GM12878 (cell line): ENCODE measurements around the gene PILRB. TPM values are rescaled to one million over a fixed set of nuclear protein-coding genes. Genes with fewer than 3 reads are reported as not detected.
"Not testable (repeated sequence)": the region's sequence is repeated elsewhere in the genome, so short reads cannot be mapped to it uniquely, and the experiment has no call there.

Source experiments
- ATAC-seq: fragments of 200-7000 bp; cut with Tn5 transposase; 3 replicates; pipeline ENCODE4 v1.9.1; 2020; ENCODE audit warnings: mild to moderate bottlenecking, moderate library complexity
- BruUV-seq: library from RNA; stranded (reverse); fragments of 400-500 nt; replicated peaks from 2 replicates; lab custom pipeline; 2021; lab: Mats Ljungman, UMichigan
- CTCF ChIA-PET: fragments of 300-600 bp; sonication (Branson Sonifier 250); formaldehyde crosslinking; extraction: SDS; loops from one replicate; lab custom pipeline; 2021; ENCODE audit warnings: inconsistent platforms; lab: Yijun Ruan, JAX
- POLR2A ChIA-PET: fragments of 350-600 bp; formaldehyde crosslinking; extraction: SDS; loops from one replicate; lab custom pipeline; 2021; ENCODE audit warnings: inconsistent platforms; lab: Charles Lee
- RAD21 ChIA-PET: fragments of 300-600 bp; sonication (Branson Sonifier 250); formaldehyde crosslinking; loops from one replicate; lab custom pipeline; 2023; ENCODE audit warnings: antibody characterized with exemption; ENCODE audit not compliant: unreplicated experiment; lab: Charles Lee
- SMC1A ChIA-PET: fragments of 300-600 bp; sonication (Branson Sonifier 250); formaldehyde crosslinking; loops from one replicate; lab custom pipeline; 2023; ENCODE audit not compliant: unreplicated experiment, uncharacterized antibody; lab: Charles Lee
- DNase-seq: peaks from one replicate; pipeline ENCODE4 v3.0.0-alpha.2; 2011; ENCODE audit warnings: low read depth, low spot score
- FAIRE-seq: peaks from 3 replicates; lab custom pipeline; 2011; peaks lifted over from hg19 to GRCh38; lab: Jason Lieb, UNC
- H2AFZ ChIP-seq: 2 replicates; pipeline ENCODE4 v1.6.0; 2011; ENCODE audit warnings: low read depth, low read length, control low read depth; ENCODE audit not compliant: control insufficient read depth
- H3K27ac ChIP-seq: 2 replicates; pipeline ENCODE4 v1.5.1; 2011; ENCODE audit warnings: control low read depth; ENCODE audit not compliant: control insufficient read depth, insufficient read depth
- H3K27me3 ChIP-seq, 2 experiments: replicated peaks in 1 of 2; 2 replicates each; pipeline versions ENCODE4 v1.6.0 to v1.6.1; 2011; ENCODE audit warnings: low read length in 1 of 2; ENCODE audit not compliant: control insufficient read depth in 2 of 2, insufficient read depth in 2 of 2
- H3K36me3 ChIP-seq, 2 experiments: 2 replicates each; pipeline ENCODE4 v1.5.1; 2011; ENCODE audit warnings: low read length in 1 of 2; ENCODE audit not compliant: control insufficient read depth in 2 of 2, insufficient read depth in 2 of 2
- H3K4me1 ChIP-seq: 2 replicates; pipeline ENCODE4 v1.6.1; 2011; ENCODE audit warnings: mild to moderate bottlenecking, low read length, moderate library complexity, mixed read lengths; ENCODE audit not compliant: control insufficient read depth, insufficient read depth
- H3K4me2 ChIP-seq: 2 replicates; pipeline ENCODE4 v1.6.0; 2011; ENCODE audit warnings: control low read depth; ENCODE audit not compliant: control insufficient read depth, insufficient read depth
- H3K4me3 ChIP-seq: fragments of 200-600 bp; sonication (generic); 2 replicates; pipeline ENCODE4 v1.5.1; 2016
- H3K79me2 ChIP-seq: 2 replicates; pipeline ENCODE4 v1.6.0; 2011; ENCODE audit warnings: low read length; ENCODE audit not compliant: control insufficient read depth, insufficient read depth
- H3K9ac ChIP-seq: 2 replicates; pipeline ENCODE4 v1.8.0; 2011; ENCODE audit warnings: low read length, control low read depth, mixed read lengths; ENCODE audit not compliant: control insufficient read depth, insufficient read depth
- H3K9me3 ChIP-seq: replicated peaks from 3 replicates; pipeline ENCODE4 v1.5.1; 2011; ENCODE audit warnings: mild to moderate bottlenecking, low read length; ENCODE audit not compliant: control insufficient read depth, insufficient read depth
- H4K20me1 ChIP-seq: 2 replicates; pipeline ENCODE4 v1.6.0; 2011; ENCODE audit not compliant: control insufficient read depth, insufficient read depth
- BCL3 ChIP-seq: IDR thresholded peaks from 2 replicates; pipeline ENCODE4 v1.6.1; 2011; ENCODE audit warnings: borderline replicate concordance, low read depth, mild to moderate bottlenecking, moderate library complexity, low read length; ENCODE audit not compliant: insufficient read depth, poor library complexity, severe bottlenecking
- DPF2 ChIP-seq: fragments of 450-650 bp; IDR thresholded peaks from 2 replicates; pipeline ENCODE4 v1.6.1; 2017; ENCODE audit warnings: mild to moderate bottlenecking
- EED ChIP-seq: sonication (generic); IDR thresholded peaks from 2 replicates; pipeline ENCODE4 v1.6.1; 2016; ENCODE audit warnings: antibody characterized with exemption, low read depth
- EP300 ChIP-seq, 2 experiments: fragments of 150-350 bp in 1 of 2; IDR thresholded peaks; 2 replicates each; pipeline ENCODE4 v1.6.1; 2011 to 2012; ENCODE audit warnings: low read depth in 2 of 2, low read length in 2 of 2, borderline replicate concordance in 1 of 2, improper control_type of control experiment in 1 of 2, inconsistent platforms in 1 of 2; ENCODE audit not compliant: control insufficient read depth in 1 of 2
- FOXK2 ChIP-seq: fragments of 450-650 bp; IDR thresholded peaks from 2 replicates; pipeline ENCODE4 v1.6.1; 2017; ENCODE audit warnings: mild to moderate bottlenecking, moderate library complexity
- HDAC6 ChIP-seq: fragments of 200-600 bp; sonication (generic); IDR thresholded peaks from one replicate; pipeline ENCODE4 v1.8.0; 2017; ENCODE audit warnings: antibody characterized with exemption; ENCODE audit not compliant: unreplicated experiment
- IKZF1 ChIP-seq: fragments of 450-650 bp; conservative IDR thresholded peaks from 2 replicates; pipeline ENCODE4 v1.6.1; 2017; ENCODE audit warnings: antibody characterized with exemption, mild to moderate bottlenecking
- IKZF2 ChIP-seq, 2 experiments: fragments of 450-650 bp; IDR thresholded peaks; 2 replicates each; pipeline ENCODE4 v1.6.1; 2017; ENCODE audit warnings: mild to moderate bottlenecking in 2 of 2, moderate library complexity in 2 of 2
- MTA2 ChIP-seq: fragments of 450-650 bp; IDR thresholded peaks from 2 replicates; pipeline ENCODE4 v1.6.1; 2016; ENCODE audit warnings: low read depth, mild to moderate bottlenecking, moderate library complexity
- NBN ChIP-seq: fragments of 450-650 bp; IDR thresholded peaks from 2 replicates; pipeline ENCODE4 v1.6.1; 2016
- NR2F1 ChIP-seq: fragments of 450-650 bp; conservative IDR thresholded peaks from 2 replicates; pipeline ENCODE4 v1.6.1; 2017; ENCODE audit warnings: mild to moderate bottlenecking
- PAX5 ChIP-seq: IDR thresholded peaks from 2 replicates; pipeline ENCODE4 v1.6.1; 2011; ENCODE audit warnings: low read depth, low read length, borderline replicate concordance
- RB1 ChIP-seq: fragments of 450-650 bp; formaldehyde crosslinking; IDR thresholded peaks from 2 replicates; pipeline ENCODE4 v1.6.1; 2017; ENCODE audit warnings: mild to moderate bottlenecking, borderline replicate concordance
- RELB ChIP-seq: fragments of 450-650 bp; IDR thresholded peaks from 2 replicates; pipeline ENCODE4 v1.6.1; 2017; ENCODE audit warnings: low read depth, mild to moderate bottlenecking, moderate library complexity
- SMARCA5 ChIP-seq: fragments of 450-650 bp; IDR thresholded peaks from 2 replicates; pipeline ENCODE4 v1.6.1; 2017; ENCODE audit warnings: mild to moderate bottlenecking
- TBL1XR1 ChIP-seq: IDR thresholded peaks from 2 replicates; pipeline ENCODE4 v1.6.1; 2012; ENCODE audit warnings: low read depth, low read length, improper control_type of control experiment
- TCF12 ChIP-seq: IDR thresholded peaks from 2 replicates; pipeline ENCODE4 v1.6.1; 2011; ENCODE audit warnings: low read depth, mild to moderate bottlenecking, low read length
- TCF7 ChIP-seq: IDR thresholded peaks from 2 replicates; pipeline ENCODE4 v1.6.1; 2014; ENCODE audit warnings: antibody characterized with exemption, borderline replicate concordance
- ZBED1 ChIP-seq: IDR thresholded peaks from 2 replicates; pipeline ENCODE4 v1.6.1; 2016; ENCODE audit warnings: borderline replicate concordance
- WGBS: methylation state at CpG from one replicate; pipeline ENCODE4 v1.1.6; 2016; ENCODE audit warnings: low lambda C conversion rate; ENCODE audit not compliant: insufficient replicate concordance, insufficient coverage; ENCODE audit errors: missing lambda C conversion rate; 5-methylcytosine and 5-hydroxymethylcytosine counted together
- in situ Hi-C: fragments of 300-500 bp; cut with MboI; formaldehyde crosslinking; loops from 9 replicates; pipeline ENCODE4 v1.14.3; 2018; ENCODE audit warnings: mixed read lengths
- intact Hi-C: fragments of 100-400 bp; cut with micrococcal nuclease; formaldehyde crosslinking; loops from one replicate; pipeline ENCODE4 v1.14.2; 2022; ENCODE audit not compliant: unreplicated experiment
- polyA plus RNA-seq, 11 experiments: library from polyadenylated mRNA; depleted of rRNA in 4 of 11; unstranded in 6 of 11; stranded (reverse) in 5 of 11; fragments of >200 nt; fragmentation: Nextera tagmentation in 4 of 11; fragmentation: Illumina TruSeq in 1 of 11; extraction: Ambion mirVana in 4 of 11; extraction: Trizol in 1 of 11; gene quantifications; 1 replicate in 1 of 11; 2 replicates in 10 of 11; pipeline versions ENCODE4 v1.2.1 to v1.2.3, GENCODE V29; 2011 to 2016; ENCODE audit warnings: inconsistent platforms in 2 of 11, missing spikeins in 2 of 11, low read depth in 1 of 11
- total RNA-seq, 4 experiments: library from RNA; depleted of rRNA in 3 of 4; stranded (reverse); fragments of >200 nt in 3 of 4; fragmentation: Illumina TruSeq in 1 of 4; extraction: Trizol in 1 of 4; gene quantifications; 2 replicates each; pipeline versions ENCODE4 v1.2.1 to v1.2.3, GENCODE V29; 2013 to 2021

PILRB gene
- total and polyA plus RNA-seq, 10 of the 15 experiments (the other 5 are each of a cell fraction or from before 2014, with no cell fraction given) = 2.6 to 50.3 (median 22.0) TPM

GRCh38 chr7:100344560-100345287 lies 13.2 kb upstream of the PILRB start:
- H3K27me3 ChIP-seq, H2AFZ ChIP-seq, BruUV-seq, H3K9ac ChIP-seq, in situ Hi-C loops, H3K4me3 ChIP-seq, H4K20me1 ChIP-seq, H3K9me3 ChIP-seq: not testable (repeated sequence)
- H3K36me3 ChIP-seq = peaks cover 11 to 35% of the 10 kb centered on the region in 2 experiments
- intact Hi-C loops = loop anchor here (5.0 kb wide), 1 partner anchor 212 kb away; no protein-coding TSS in a partner anchor
- FAIRE-seq = peak; percentile 86
- H3K4me1 ChIP-seq = peaks cover 15% of the 10 kb centered on the region
- H3K27ac ChIP-seq = peak overlapping the region; percentile 67
- peak overlapping the region; percentile 36; the same call in 1 of the 2 replicates for H3K4me2 ChIP-seq
- POLR2A ChIA-PET = interaction anchor here (0.5 kb wide), 1 partner anchor 8 kb away, joined by 3 read pairs; no protein-coding TSS in a partner anchor
- CTCF ChIA-PET = interaction anchor here (0.6 to 7.0 kb wide), 22 partner anchors 10 to 262 kb away, joined by 3 to 69 read pairs (median 3); partner anchors contain the start of genes AP4M1, MCM7 and PILRB
- WGBS = 1% methylated on average over 9 of the region's 13 CpGs
- SMC1A ChIA-PET = interaction anchor here (0.6 to 4.4 kb wide), 9 partner anchors 10 to 211 kb away, joined by 3 to 25 read pairs (median 4); no protein-coding TSS in a partner anchor
- RAD21 ChIA-PET = interaction anchor here (1.0 to 5.0 kb wide), 7 partner anchors 63 to 212 kb away, joined by 3 to 15 read pairs (median 7); no protein-coding TSS in a partner anchor
- H3K79me2 ChIP-seq = peaks cover 12% of the 10 kb centered on the region
- peak; percentile 96 for ATAC-seq
- peak; percentile 93 for DNase-seq
- 0 out of 2 replicates have a peak, but pooled peaks have one; percentile 43 for TF ChIP-seq TCF12
- TF ChIP-seq IKZF2 (IDR thresholded peaks at IDR 0.05) = peak; percentile 62 to 68; a peak in 2 of 4 replicates
- TF ChIP-seq RB1 = peak; percentile 67; the same call in 1 of the 2 replicates
- TF ChIP-seq FOXK2 = peak; percentile 71
- TF ChIP-seq BCL3 = peak; percentile 55
- TF ChIP-seq DPF2 = peak; percentile 49; the same call in 1 of the 2 replicates
- TF ChIP-seq NBN = peak; percentile 93; the same call in 1 of the 2 replicates
- peak; percentile 89 for TF ChIP-seq TCF7
- TF ChIP-seq NR2F1 = peak; percentile 70
- TF ChIP-seq RELB = peak; percentile 60
- TF ChIP-seq MTA2 = peak; percentile 73
- TF ChIP-seq SMARCA5 = peak; percentile 98
- TF ChIP-seq ZBED1 = peak; percentile 71; the same call in 1 of the 2 replicates
- TF ChIP-seq EP300 (IDR thresholded peaks at IDR 0.05; ENCODE audit: borderline replicate concordance in 1 of 2, control insufficient read depth in 1 of 2, low read depth in 2 of 2, low read length in 2 of 2) = peak; percentile 7 to 58; a peak in 2 of 4 replicates
- peak; percentile 36; the same call in 1 of the 2 replicates for TF ChIP-seq EED
- TF ChIP-seq PAX5 = peak; percentile 14; the same call in 1 of the 2 replicates
- peak; percentile 8; the same call in 1 of the 2 replicates for TF ChIP-seq IKZF1
- TF ChIP-seq HDAC6 = peak; percentile 50
- TF ChIP-seq TBL1XR1 = peak; percentile 60; the same call in 1 of the 2 replicates
